KOPT-K1 (cell line): Measurements from ENCODE around the gene ARHGAP24.
"Not testable (repeated sequence)": the region's sequence is repeated elsewhere in the genome, so short reads cannot be mapped to it uniquely, and the experiment has no call there.

Source experiments
- H3K27ac ChIP-seq: fragments of 200-600 bp; sonication (generic); 2 replicates; pipeline ENCODE4 v1.5.1; 2016; ENCODE audit warnings: antibody characterized with exemption, mild to moderate bottlenecking, low read depth, low read length; ENCODE audit not compliant: poor library complexity, severe bottlenecking
- H3K36me3 ChIP-seq: fragments of 200-600 bp; sonication (generic); 2 replicates; pipeline ENCODE4 v1.5.1; 2017; ENCODE audit warnings: antibody characterized with exemption, mild to moderate bottlenecking, low read length, moderate library complexity; ENCODE audit not compliant: insufficient read depth
- H3K9me3 ChIP-seq: fragments of 200-600 bp; sonication (generic); 2 replicates; pipeline ENCODE4 v1.5.1; 2017; ENCODE audit warnings: antibody characterized with exemption, low read length, mild to moderate bottlenecking; ENCODE audit not compliant: insufficient read depth, poor library complexity, severe bottlenecking

The ARHGAP24 gene

DNA sequence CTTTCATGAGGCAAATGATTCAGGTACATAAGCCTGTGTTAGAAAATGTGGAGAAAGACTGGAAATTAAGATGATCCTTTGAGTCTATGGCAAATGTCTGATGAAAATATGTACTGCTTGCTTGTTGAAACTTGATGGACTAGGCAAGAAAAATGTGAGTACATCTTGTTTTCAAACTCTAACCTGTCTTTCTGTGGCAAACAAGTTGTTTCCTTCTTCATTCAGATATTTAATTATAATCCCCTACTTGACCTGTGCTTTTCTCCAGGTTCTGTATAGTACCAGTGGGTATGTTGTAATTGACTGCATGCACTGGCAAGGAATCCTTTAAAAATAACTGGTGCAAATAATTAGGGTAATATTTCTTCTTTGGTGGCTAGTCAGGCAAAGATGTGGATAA, 136.7 kb downstream of the ARHGAP24 start:
- Histone ChIP-seq H3K9me3 (no peaks in the 10 kb centered on the region), H3K27ac (no peak overlapping the region), H3K36me3 (no peaks in the 10 kb centered on the region)

GRCh38 chr4:85613901-85614300, 139.0 kb downstream of the ARHGAP24 start:
- no peaks in the 10 kb centered on the region for H3K9me3 ChIP-seq
- H3K27ac ChIP-seq: no peak overlapping the region
- no peaks in the 10 kb centered on the region for H3K36me3 ChIP-seq

GRCh38 chr4:85615952-85616351, 141.0 kb downstream of the ARHGAP24 start:
- H3K27ac ChIP-seq: no peak overlapping the region
- H3K9me3 ChIP-seq: no peaks in the 10 kb centered on the region
- no peaks in the 10 kb centered on the region for H3K36me3 ChIP-seq

DNA sequence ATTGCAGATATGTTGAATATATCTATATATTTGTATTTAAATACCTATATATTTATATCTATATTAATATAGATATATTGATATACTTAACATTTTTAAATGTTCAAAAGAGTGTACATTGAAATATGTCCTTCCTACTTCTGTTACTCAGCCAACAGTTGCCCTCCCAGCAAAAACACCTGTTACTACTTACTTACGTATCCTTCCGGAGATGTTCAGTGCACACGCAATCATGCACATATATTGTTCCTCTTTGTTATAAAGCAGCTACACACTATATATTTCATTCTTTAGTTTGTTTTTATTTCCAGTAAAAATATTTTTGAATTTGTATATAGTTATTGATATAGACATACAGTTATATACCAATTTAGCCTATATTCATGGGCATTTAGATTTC, 142.3 kb downstream of the ARHGAP24 start:
- Histone ChIP-seq H3K9me3 (no peaks in the 10 kb centered on the region), H3K36me3 (no peaks in the 10 kb centered on the region), H3K27ac (no peak overlapping the region)

DNA sequence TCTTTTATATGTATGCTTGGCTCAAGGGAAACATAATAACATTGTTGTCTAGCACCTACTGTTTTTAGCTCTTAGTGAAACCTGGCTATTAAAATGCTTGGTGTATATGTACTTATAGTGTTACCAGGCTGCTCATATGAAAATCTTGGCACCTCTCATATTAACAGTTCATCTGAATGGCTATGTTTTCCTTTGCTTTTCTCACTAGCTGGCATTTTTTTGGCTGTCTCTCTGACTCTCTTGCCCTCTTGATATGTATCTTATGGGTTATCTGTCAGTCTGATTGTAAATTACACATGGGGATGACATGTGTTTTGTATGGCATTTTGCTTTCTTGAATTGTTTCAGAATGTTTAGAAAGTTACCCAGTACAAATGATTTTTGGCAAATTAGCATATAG, 158.0 kb downstream of the ARHGAP24 start:
- no peak overlapping the region for H3K27ac ChIP-seq
- no peaks in the 10 kb centered on the region for H3K9me3 ChIP-seq
- no peaks in the 10 kb centered on the region for H3K36me3 ChIP-seq

- H3K9me3 ChIP-seq: no peaks in the 10 kb centered on the region
- H3K36me3 ChIP-seq: no peaks in the 10 kb centered on the region
- no peak overlapping the region for H3K27ac ChIP-seq
Measured at GRCh38 chr4:85637778-85638177, 162.8 kb downstream of the ARHGAP24 start.

DNA sequence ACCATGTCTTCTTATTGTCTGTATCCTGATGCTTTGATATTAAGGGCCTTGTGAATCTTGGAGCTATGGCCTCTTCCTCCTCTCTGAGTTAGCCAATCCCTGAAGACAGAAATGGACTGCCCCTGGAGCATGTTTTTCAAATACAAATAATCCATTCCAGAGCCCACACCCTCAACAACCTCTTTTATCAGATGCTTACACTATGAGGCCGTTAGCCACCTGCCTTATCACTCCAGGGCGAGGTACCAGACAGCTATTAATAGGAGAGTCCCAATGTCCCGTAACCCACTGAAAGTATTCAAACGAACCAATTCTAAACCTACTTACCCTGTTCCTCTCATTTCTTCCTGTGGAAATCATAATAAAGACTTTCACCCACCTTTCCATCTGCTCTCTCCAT, 165.0 kb downstream of the ARHGAP24 start:
- no peaks in the 10 kb centered on the region for H3K36me3 ChIP-seq
- H3K9me3 ChIP-seq: no peaks in the 10 kb centered on the region
- H3K27ac ChIP-seq: no peak overlapping the region

DNA sequence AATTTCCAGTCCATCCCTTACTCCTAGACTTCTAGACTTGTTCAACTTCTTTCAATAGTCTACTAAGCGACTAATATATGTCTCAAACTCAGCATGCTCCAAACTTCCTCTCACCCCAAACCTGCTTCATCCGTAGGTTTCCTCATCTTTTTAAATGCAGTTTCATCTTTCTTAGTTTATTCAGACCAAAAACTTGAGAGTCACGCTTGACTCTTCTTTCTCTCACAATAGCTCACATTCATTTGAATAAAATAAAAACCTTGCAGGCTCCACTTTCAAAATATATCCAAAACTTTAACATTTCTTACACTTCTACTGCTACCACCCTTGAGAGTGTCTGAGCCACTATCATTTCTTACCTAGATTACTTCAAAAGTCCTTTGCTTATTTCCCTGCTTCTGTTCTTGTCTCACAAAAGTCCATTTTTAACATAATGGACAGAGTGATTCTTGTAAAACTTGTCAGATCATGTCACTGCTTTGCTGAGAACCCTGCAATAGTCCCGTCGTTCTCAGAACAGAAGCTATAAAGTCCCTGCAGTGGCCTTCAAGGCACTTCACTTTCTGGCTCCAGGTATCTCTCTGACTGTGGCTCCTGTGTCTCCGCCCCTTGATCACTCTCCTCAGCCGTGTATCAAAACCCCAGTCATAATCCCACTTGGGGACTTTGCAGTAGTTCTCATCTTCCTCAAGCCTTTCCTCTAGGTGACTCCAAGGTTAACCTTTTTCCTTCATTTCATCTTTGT, 167.6 kb downstream of the ARHGAP24 start:
- no peaks in the 10 kb centered on the region for H3K36me3 ChIP-seq
- H3K9me3 ChIP-seq: no peaks in the 10 kb centered on the region
- no peak overlapping the region for H3K27ac ChIP-seq

DNA sequence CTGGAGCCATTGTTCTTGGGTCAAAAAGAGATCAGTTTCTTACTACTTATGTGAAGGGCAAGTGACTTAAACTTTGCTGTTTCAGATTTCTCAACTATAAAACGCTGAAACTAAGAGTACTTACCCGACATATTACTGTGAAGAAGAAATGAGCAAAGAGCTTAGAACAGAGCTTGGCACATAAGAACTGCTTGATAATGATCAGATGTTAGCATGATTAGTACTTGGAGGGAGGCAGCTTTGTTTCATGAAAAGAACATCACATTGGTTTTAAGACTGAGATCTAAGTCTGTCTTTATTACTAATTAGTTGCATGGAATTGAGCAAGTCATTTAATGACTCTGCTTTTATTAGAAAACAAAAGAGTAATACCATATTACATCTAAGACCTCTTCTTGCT, 169.1 kb downstream of the ARHGAP24 start:
- Histone ChIP-seq H3K9me3 (no peaks in the 10 kb centered on the region), H3K36me3 (no peaks in the 10 kb centered on the region), H3K27ac (no peak overlapping the region)

- Histone ChIP-seq H3K9me3 (no peaks in the 10 kb centered on the region), H3K27ac (no peak overlapping the region), H3K36me3 (no peaks in the 10 kb centered on the region)
Measured at GRCh38 chr4:85650908-85651307, 176.0 kb downstream of the ARHGAP24 start.

DNA sequence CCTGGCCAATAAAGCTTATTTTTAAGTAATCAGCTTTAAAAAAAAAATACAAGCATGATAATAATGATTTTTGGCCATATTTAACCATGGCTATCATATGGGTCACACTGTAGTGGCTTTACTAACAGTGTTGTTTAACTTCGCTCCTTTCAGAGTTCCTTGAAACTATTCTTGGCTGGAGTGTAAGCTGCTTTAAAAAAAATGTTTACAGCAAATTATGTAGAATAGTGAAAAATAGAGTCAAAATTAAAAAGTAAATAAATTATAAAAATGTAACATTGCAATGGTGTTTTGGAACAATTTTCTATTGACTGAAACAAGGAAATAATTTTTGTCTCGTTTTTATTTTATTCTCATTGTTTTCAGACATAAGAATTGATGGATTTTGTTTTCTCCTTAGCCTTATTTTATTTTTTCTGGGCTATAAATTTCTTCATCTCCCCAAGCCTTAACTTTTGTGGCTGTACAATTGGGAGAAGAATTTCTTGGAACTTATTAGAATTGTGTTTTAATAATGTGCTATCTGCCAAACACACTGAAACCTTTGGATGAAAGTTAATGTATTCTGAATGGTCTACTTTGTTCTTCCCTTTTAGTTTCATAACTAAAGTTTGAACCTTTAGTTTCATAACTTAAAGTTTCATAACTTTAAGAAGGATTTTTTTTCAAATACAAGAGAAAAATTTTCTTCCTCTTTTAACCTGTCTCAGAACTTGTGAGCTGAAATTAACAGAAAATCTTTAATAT, 182.0 kb downstream of the ARHGAP24 start:
- no peak overlapping the region for H3K27ac ChIP-seq
- H3K9me3 ChIP-seq: no peaks in the 10 kb centered on the region
- no peaks in the 10 kb centered on the region for H3K36me3 ChIP-seq

DNA sequence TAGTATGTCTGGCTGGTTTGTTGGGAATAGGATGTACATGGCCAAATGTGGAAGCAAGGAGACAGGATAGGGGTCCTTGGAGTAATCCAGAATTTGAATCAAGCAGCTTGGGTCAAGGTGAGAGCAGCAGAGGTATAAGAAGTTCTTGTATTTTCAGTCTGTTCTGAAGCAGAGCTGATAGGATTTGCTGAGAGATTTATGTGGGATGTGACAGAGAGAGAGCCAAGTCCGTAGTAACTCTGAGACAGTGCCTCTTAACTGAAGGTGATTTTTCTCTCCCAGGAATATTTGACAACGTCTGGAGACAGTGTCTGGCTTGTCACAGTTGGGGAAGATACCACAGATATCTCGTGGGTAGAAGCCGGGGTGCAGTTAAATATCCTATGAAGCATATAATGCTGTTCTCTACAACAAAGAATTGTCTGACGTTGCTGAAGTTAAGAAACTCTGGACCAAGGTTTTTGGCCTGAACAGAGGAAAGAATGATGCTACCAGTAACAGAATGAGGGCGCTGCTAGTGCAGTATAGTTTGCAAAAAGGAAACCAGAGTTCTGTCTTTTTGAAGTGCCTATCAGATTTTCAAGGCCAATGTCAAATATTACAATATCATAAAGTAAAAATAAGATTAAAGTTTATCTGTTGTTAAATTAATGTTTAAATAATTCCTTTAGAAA, 184.0 kb downstream of the ARHGAP24 start:
- H3K27ac ChIP-seq: no peak overlapping the region
- H3K9me3 ChIP-seq: no peaks in the 10 kb centered on the region
- no peaks in the 10 kb centered on the region for H3K36me3 ChIP-seq

- Histone ChIP-seq H3K36me3 (no peaks in the 10 kb centered on the region), H3K9me3 (no peaks in the 10 kb centered on the region), H3K27ac (no peak overlapping the region)
Measured at GRCh38 chr4:85659610-85660218, 184.8 kb downstream of the ARHGAP24 start.

GRCh38 chr4:85666625-85667024, 191.7 kb downstream of the ARHGAP24 start:
- H3K36me3 ChIP-seq, H3K27ac ChIP-seq: not testable (repeated sequence)

GRCh38 chr4:85669204-85669603, 194.3 kb downstream of the ARHGAP24 start:
- no peaks in the 10 kb centered on the region for H3K36me3 ChIP-seq
- H3K9me3 ChIP-seq: no peaks in the 10 kb centered on the region
- no peak overlapping the region for H3K27ac ChIP-seq

More at GRCh38 chr4:85666625-85667024, 191.7 kb downstream of the ARHGAP24 start:
- H3K9me3 ChIP-seq: not testable (repeated sequence)
